Measurements from ENCODE around the gene HNRNPM.

- TF ChIP-seq POLR2A (IDR thresholded peaks at IDR 0.05; ENCODE audit: low read length), result no peak
- TF ChIP-seq GATA1 (IDR thresholded peaks at IDR 0.05; ENCODE audit: low read depth, low read length), result no peak
These were observed 91.5 kb downstream of the HNRNPM start for GRCh38 chr19:8536282-8536681.

Measured in erythroblast (primary cell).